ENCODE results near the gene DEFB112.

DEFB112 gene

DNA sequence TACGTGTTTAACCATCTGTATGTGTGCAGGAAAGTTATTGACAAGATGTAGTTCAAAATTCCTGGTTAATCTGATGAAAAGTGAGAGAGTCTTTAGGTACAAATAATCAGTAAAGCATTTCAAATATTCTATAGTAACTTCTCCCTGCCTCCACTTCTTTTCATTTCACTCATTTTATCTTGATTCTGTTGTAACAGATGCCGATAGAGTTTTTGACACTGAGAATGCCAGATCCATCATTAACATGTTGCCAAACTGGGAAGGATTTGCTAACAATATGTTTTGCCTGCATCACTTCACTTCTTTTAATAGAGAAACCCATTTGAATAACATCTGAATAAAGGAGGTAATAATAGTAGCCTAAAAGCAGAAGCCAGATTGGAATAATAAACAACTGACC is 20.4 kb upstream of the DEFB112 start:
- no peak overlapping the region for H3K4me3 ChIP-seq (ENCODE audit: control insufficient read depth, low read depth, low read length)
- DNase-seq (ENCODE audit: low read depth) = no peak
- TF ChIP-seq CTCF (conservative IDR thresholded peaks at IDR 0.05; ENCODE audit: control insufficient read depth, insufficient read depth, low read depth, low read length) = no peak

GRCh38 chr6:50062051-50062450 is 12.3 kb upstream of the DEFB112 start:
- no peak for DNase-seq (ENCODE audit: low read depth)
- no peak overlapping the region for H3K4me3 ChIP-seq (ENCODE audit: control insufficient read depth, low read depth, low read length)
- peak; percentile 23 for TF ChIP-seq CTCF (conservative IDR thresholded peaks at IDR 0.05; ENCODE audit: control insufficient read depth, insufficient read depth, low read depth, low read length)

DNA sequence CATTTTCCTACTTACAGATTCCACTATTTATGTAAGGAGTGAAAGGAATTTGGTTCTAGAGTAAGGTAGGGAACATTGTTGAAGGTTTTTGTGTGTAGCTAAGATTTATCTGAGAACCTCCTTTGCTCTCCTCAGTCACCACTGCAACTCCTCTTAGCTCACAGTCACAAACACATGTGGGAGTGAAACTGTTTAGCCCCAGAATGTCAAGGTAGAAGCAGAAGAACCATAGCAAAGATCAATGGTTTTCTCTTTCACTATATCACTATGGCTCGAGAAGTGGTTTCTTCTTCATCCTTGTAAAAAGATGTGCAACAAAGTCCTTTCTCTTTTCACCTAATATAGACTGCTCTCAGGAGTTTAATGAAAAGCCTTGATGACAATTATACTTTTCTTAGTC is 6.5 kb upstream of the DEFB112 start:
- TF ChIP-seq CTCF (conservative IDR thresholded peaks at IDR 0.05; ENCODE audit: control insufficient read depth, insufficient read depth, low read depth, low read length) = no peak
- H3K4me3 ChIP-seq (ENCODE audit: control insufficient read depth, low read depth, low read length) = no peak overlapping the region
- no peak for DNase-seq (ENCODE audit: low read depth)

GRCh38 chr6:50047026-50047425 is 2.7 kb downstream of the DEFB112 start:
- no peak overlapping the region for H3K4me3 ChIP-seq (ENCODE audit: control insufficient read depth, low read depth, low read length)
- TF ChIP-seq CTCF (conservative IDR thresholded peaks at IDR 0.05; ENCODE audit: control insufficient read depth, insufficient read depth, low read depth, low read length) = no peak
- no peak for DNase-seq (ENCODE audit: low read depth)

GRCh38 chr6:50030777-50031562 is 18.8 kb downstream of the DEFB112 start:
- peak; percentile 1 for DNase-seq (ENCODE audit: low read depth)
- TF ChIP-seq CTCF (conservative IDR thresholded peaks at IDR 0.05; ENCODE audit: control insufficient read depth, insufficient read depth, low read depth, low read length) = peak; percentile 9
- no peak overlapping the region for H3K4me3 ChIP-seq (ENCODE audit: control insufficient read depth, low read depth, low read length)

- TF ChIP-seq CTCF (conservative IDR thresholded peaks at IDR 0.05; ENCODE audit: control insufficient read depth, insufficient read depth, low read depth, low read length) = no peak
- no peak for DNase-seq (ENCODE audit: low read depth)
- no peak overlapping the region for H3K4me3 ChIP-seq (ENCODE audit: control insufficient read depth, low read depth, low read length)
These were observed 19.4 kb downstream of the DEFB112 start for GRCh38 chr6:50030350-50030749.

Measured in fibroblast of mammary gland (primary cell).